ENCODE measurements around the gene RERE.

The RERE gene

DNA sequence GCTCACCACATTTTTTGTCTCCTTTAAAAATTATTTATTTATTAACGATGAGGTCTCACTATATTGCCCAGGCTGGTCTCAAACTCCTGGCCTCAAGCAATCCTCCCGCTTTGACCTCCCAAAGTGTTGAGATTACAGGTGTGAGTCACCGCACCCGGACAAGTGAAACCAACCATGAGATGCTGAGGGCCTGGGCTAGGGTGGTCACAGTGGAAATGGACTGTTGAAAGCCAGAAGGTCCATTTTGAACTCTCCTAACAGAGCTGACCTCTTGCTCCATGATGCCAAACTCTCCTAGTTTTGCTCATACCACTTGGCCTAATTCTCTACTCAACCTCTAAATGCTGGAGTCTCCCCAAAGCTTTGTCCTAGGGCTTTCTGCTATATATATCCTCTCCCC, 390.4 kb downstream of the RERE start:
- DNase-seq (ENCODE audit: low read depth in 2 of 2), result no peak

DNA sequence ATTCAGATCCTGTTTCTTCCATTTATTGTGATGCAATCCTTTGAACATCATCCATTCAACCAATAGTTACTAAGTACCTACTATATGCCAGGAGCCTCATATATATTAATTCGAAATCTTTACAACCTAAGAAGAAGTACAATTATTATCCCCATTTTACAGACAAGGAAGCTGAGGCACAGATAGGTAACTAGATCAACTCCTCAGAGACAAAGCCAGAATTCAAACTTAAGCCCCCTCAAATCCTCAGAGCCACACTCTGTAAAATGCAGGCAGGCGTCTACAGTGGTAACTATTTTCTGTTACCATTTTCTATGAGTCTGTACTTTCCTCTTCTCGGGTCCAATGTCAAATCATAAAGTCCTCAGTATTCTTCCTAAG, 391.7 kb downstream of the RERE start:
- DNase-seq (ENCODE audit: low read depth in 2 of 2), result no peak

DNA sequence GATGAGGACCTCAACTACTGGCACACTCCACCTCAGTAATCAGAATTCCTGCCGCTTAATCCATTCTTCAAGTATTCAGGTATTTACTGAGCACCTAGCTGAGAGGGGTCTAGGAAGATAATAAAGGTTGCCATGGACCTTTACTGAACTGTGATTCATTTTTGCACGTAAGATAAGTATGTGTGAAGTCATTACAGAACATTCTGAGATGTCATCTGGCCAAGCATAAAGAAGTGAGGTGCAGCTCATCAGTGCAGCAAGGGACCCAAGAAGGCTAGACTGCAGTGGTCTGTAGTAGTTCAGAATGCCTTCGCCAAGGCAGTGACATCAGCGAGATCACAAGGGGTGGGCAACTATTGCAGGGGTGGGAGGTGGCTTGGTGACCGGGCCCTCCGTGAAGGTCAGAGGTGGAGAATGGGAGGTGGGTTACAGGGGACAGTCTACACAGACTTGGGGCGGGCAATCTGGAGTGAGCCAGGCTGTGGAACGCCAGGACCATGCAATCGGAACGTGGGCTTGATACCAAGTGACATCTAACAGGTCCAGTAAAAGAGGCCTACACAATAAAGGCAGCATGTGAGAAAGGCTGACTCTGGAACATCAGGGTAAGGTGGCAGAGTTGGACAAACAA, 392.2 kb downstream of the RERE start:
- no peak for DNase-seq (ENCODE audit: low read depth in 2 of 2)

DNA sequence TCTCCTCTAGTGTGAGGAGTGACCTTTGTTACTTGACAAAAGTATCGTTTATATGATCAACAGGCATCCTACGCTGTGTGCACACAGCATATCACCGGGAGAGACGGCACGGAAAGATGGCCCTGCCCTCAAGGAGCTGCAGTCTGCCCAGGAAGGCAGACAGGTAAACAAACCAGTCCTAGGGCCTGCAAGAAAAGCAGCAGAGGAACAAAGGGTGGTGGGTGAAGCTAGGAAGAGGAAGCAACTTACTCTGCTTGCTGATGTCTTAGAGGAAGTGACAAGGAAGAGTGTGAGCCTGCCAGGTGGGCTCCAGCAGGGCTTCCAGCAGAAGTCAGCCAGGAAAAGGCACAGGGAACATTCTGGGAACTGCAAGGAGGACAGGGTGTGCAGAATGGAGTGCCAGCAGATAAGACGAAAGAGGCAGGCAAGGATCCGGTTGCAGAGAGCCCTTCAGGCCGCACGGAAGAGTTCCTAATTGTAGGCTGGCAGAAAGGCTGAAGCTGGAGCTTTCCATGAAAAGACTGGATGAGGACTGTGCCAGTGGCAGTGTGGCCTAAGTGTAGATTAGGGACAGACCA, 392.8 kb downstream of the RERE start:
- DNase-seq (ENCODE audit: low read depth in 2 of 2), result no peak

DNA sequence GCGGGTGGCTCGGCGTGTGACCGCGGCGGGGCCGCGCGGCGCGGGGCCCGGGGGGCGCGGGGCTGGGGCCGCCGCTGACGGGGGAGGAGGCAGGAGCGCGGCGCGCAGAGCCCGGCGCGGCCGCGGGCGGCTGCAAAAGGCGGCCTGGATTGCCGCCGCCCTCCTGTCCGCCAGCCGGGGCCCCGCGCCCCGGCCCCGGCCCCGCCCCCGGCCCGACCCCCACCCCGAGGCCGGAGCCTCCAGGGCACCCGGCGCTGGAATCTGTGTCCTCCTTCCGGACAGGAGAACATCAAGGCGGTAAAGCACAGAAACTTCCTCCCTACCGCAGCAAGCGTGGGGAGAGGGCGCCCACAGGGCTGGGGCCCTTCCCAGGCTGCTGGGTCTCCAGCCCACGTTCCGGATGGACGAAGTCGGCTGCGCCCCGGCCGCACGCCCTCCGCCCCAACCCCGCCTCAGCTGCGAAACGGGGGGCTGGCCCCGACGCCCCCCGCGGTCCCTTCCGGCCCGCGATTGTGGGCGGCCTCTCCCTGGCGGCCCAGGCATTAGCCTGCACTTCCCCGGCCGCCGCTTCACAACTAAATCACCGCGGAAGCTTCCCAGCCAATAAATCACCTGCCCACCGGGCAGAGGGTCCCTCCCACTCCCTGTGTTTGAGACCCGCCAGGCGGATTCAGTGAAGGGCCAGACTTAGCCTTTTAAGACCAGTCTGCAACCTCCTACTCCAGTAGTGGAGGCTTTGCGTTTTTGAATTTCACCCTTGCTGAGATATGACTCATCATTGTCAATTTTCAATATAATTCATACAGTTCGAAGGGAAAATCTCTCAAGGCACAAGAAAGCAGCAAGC, 393.5 kb downstream of the RERE start:
- peak; percentile 15 to 38 for DNase-seq (ENCODE audit: low read depth in 2 of 2)

DNA sequence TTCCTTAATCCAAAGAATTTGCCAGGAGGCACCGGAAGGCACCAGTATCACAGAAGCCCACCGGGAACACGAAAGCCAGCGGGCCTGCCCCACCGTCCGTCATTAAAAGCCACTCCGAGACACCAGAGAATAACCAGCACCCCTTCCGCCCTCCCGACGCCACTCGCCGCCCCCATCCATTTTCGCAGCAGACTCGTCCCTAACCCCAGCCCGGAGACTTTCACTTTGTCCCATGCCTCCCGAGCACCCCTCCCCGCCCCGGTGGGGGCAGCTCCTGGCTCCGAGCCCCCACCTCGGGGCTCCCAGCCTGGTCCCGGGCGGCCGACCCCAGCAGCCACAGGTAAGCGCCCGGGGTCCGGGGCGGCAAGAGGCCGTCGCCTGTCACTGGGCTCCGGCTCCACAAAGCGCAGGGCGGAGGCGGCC, 394.2 kb downstream of the RERE start:
- peak in 1 of 2 donors; percentile 12 for DNase-seq (ENCODE audit: low read depth in 2 of 2)

DNA sequence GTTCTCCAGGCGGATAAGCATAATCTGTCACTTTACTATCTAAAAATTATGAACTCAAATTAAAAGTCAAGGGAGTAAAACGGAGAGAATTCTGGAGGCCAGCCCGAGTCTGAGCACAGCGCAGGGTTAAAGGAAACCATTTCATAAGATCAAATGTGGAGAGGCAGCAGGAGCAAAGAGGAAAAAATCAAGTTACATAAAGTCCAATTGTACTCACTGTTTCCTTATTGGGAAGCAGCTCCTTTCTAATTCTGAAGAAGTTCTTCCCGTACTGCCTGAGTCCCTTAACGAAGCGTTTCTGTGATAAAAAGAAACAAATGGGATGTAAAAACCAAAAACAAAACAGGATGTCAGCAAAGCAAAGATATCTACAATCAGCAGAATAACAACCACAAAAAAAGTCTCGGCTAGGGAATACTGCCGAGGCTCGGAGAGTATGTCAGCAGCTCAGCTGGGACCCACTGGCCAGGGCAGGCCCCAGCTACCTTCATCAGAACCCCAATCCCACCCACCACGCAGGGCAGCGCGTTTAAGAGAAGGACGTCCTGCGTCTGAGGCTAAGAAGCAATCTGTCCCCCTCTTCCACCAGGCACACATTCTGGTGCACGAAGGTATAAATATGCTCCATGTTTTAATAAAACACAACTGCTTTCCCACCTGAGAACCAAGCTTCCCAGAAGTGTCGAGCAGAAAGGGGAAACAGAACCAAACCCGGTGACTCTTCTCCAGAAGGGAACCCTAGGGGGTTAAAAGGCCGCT, 394.8 kb downstream of the RERE start:
- DNase-seq (ENCODE audit: low read depth in 2 of 2), result no peak

DNA sequence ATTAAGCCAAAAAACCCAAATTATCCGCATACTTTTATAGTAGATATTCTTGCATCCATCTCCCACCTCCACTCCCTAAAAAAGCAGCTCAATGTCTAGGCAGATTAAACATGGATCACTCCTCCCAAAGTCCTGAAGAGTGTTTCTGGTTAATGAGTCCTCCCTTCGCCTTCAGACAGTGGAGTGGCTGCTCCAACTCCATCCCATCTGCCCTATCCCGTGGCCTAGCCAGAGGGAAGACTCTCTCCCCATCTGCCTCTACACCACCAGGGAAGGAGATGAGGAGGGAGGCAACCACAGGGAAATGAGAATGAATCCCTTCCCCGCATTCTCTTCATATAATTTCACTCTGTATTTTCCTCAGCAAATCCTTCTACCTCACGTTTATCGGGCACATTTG, 395.7 kb downstream of the RERE start:
- DNase-seq (ENCODE audit: low read depth in 2 of 2), result no peak

DNA sequence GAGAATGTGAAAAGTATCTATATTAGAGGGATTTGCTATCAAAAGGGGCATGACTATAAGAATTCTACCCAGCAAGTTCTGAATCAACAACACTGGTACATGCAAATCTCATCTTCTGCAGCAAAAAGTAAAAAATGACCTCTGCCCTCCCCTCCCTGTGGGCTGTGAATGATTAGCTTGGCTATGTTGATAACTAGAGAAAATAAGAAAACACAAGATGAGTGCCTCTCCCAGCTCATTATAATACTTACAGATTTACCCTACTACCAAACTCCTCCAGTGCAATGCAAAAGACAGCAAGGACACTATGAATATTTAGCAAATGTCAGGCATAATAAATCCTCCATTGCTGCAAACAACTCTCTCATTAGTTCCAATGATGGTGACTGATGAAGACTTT, 397.1 kb downstream of the RERE start:
- no peak for DNase-seq (ENCODE audit: low read depth in 2 of 2)

DNA sequence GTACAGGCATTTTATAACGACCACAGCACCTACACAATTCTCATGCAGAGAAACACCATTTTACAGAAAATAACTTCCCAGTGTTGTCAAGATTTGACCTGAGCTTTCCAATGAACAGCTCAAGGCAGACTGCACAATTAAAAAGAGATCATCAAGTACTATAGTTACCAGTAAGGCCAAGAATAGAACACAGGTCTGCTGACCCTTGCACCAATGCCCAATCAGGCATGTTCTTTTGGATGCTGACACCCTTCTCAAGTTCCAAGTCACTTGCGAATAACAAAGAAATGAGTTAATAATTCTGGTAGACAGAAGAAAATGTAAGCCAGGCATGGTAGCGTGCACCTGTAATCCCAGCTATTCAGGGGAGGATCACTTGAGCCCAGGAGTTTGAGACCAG, 397.6 kb downstream of the RERE start:
- DNase-seq (ENCODE audit: low read depth in 2 of 2), result no peak

DNA sequence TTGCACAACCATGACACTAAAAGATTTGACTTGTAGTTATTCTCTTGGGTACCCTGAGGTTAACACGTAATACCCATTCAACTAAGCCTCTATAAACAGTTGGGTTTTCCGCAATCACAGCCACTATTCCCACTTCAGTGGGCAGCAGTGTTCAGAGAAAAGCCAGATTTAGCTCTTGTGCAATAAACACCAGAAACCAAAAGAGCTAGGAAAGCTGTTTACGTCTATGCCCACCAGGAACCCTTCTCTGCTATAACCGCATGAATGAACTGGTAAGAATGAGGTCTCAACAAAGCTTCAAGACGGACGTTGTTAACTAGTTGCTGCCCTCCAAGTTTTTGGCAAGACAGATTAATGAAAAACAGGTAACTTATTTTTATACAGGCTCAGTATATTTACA, 398.3 kb downstream of the RERE start:
- DNase-seq (ENCODE audit: low read depth in 2 of 2), result no peak

DNA sequence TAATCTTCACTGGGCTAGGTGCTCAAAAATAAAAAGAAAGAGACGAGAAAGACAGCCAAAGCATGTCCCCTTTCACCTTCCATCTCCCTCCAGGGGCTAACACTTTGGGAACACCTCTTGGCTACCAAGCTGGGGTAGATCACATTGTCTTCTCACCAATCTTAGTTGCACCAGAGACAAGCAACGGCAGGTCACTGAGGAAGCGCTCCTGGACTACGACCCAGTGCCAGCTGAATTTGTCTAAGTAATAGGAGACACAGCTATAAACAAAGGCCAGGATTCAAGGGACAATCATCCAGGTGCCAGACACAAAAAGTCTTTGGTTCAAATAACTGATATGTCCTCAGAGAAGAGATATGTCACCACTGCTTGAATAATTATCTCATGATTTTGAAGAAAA, 399.1 kb downstream of the RERE start:
- no peak for DNase-seq (ENCODE audit: low read depth in 2 of 2)

DNA sequence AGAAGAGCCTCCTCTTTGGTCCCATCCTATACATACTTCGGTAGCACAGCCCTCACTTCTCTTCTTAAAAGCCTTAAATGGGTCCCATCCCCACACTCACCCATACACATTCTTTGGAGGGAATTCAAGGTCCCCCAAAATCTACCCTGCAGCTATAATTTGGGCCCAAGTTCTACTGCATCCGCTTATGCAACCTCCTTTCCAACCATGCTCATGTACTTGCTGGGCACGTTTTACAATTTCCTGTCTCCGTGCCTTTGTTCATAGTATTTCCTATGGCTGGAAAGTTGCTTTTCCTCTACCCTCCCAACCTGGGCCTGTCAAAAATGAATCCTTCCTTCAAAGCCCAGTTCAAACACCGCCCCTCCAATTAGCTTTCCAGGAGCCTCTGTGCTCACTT, 399.8 kb downstream of the RERE start:
- no peak for DNase-seq (ENCODE audit: low read depth in 2 of 2)

DNA sequence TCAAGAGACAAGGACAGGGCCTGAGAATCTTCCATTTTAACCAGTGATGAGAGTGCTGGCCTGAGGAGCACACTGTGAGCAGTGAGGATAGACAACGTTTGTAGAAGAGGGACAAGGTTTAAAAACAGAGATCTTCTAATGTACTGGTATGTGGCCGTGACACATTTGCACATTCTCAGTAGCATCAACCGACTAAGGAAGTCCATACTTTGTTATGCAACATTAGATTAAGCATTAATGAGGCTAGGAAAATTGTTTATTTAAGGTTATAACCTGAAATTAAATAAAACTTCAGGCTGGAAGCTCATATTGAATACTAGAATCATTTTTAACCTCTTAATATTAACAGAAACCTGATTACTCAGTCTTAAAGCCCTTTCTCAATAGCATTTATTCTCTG, 400.6 kb downstream of the RERE start:
- no peak for DNase-seq (ENCODE audit: low read depth in 2 of 2)

DNA sequence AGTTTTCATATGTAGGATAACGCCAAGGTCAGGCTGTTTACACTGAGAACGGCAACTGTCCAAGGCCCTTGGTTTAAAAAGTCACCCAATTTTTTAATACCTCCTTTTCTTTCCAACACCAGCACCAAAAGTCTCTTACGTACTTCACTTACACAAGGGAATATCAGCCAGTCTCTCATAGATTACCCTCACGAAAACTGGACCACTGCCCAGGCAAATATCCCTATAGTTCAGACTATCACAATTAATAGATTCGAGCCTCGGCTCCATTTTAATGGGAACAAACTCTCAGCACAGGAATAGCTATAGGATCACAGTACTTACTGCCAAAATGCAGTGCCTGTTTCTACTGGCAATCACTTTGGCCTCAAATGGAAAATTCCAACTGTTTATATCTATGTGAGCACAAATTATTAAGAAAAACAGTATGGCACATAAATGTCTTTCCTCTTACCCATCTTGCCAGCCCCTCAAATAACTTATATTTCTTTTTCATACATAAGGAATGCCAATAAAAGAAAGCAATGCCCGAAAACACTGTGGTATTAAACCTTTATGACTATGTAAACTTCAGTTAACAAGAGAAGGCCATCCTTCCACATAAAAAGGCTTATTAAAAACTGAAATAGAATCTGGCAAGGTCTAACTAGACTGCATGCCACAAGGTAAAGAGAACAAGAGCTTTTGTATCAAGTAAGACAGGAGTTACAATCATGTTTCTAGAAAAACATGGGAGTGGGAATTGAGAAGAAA, 401.7 kb downstream of the RERE start:
- no peak for DNase-seq (ENCODE audit: low read depth in 2 of 2)

DNA sequence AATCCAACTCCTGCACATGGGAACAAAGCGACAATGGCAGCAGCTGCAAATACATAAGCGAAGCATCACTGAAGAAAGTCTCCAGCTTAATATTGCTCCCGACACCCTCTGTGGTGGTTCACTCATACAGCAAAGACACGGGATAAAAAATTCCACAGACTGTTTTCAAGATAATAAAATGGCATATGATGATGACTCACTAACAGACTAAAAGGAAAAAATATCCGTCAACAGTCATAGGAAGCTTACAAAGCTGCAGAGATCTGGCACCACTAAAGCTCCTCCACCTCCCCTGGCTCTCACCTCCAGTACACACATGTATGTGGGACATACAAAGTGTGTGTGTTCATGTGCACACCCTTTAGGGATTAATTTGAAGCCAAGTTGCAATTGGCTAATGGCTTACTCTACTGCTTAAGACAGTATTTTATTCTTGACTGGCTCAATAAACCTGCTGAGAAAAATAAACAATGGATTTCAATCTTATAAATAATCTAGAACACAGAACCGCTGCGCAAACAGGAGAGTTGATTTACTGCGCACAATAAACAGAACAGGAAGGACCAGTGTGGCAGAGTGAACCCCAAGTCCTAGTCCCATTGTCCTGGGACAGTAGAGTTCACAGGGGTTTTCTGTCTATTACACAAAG, 405.1 kb downstream of the RERE start:
- no peak for DNase-seq (ENCODE audit: low read depth in 2 of 2)

DNA sequence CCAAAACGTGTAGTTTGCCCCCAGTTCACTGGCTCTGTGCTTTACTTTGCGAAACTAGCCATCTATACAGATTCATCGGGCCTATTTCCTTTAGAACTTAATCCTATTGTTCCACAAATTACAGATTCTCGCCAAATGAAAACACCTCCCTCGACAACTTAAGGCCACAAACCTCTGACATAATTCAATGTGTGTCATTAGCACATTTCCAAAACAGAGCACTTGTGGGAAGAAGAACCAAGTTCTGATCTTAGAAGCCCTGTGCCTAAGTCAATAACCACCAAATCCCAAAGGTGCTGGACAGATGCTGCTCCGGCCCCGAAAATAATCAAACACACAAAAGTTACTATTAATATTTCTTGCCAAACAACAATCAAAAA, 405.6 kb downstream of the RERE start:
- DNase-seq (ENCODE audit: low read depth in 2 of 2), result no peak

DNA sequence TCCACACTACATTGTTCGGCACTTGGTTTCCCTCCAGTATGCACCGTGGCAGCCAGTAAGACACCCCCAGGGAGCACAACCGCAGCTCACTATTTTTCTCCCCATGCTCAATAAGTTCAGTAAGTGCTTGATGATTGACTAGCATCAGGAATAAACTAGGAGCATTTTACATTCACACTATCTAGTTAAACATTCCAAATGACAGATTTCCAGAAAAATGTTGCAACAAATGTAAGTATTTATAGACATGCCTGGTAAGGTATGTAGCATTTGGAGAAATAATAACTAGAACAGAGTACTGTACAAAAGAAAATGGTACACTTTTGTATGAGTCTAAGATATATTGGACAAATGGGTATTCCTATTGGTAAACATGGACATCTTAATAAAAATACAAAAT, 406.6 kb downstream of the RERE start:
- DNase-seq (ENCODE audit: low read depth in 2 of 2), result no peak

DNA sequence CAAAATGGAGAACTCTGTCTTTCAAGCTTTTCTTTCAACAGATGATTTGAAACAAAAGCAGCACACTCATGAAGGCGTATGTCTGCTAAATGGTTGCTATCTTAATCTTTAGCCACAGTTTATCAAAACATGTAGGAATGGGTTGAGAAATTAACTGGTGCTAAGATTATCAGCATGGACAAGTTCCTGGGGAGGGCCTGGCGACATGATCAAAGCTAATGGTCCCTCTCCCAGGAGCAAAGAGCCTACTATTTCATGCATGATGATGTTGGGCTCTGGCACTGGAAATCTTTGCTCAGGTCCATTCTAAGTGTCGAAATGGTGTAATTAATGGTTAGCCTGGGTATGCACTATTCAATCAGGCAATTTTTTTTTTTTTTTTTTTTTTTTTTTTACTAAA, 407.8 kb downstream of the RERE start:
- DNase-seq (ENCODE audit: low read depth in 2 of 2), result no peak

DNA sequence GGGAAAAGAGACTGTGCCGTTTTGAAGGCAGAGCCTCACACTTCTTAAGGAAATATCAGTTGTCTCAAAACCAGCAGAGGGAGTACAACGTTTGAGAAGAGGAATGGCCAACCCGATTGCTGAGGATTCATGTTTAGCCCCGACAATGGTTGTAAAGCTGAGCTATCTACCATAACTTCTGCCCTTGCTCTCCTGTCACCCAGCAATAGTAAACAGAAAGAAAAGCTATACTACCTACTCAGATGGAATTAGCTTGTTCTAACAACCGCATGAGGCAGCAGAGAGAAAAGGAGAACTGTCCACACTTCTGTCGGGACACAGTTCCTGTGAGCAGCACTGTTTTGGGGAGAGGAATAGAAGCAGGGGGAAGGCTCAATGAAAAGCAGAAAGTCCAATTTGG, 408.3 kb downstream of the RERE start:
- no peak for DNase-seq (ENCODE audit: low read depth in 2 of 2)

DNA sequence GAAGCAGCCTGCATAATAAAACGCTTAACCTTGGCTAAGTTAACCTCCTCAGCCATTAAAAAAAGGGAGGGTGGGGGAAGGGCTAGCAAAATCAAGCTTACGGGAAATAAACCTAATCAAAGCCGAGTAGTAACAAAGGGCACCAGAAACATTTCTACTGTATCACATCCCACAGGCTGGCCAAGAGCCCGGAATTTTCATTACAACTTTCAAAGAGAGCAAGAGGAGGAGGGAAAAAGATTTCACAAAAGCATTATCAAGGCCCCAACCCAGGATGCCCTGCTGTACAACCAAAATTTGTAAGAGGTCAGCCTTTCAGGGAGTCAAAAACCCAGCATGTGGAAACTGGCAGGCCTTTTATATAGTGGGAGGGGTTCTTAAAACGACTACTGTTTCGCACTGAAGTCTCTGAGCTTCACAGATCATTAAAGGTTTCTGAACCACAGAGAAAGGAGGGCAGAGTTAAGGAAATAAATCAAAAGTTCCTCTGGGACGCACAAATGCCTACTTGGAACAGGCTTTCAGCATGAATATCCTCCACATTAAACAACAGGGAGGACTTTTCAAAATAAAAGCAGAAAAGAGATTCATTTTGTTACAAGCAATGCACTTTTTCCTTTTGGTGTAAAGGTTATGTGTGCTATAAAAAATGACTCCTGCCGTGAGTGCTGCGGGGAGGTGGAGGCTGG, 409.1 kb downstream of the RERE start:
- no peak for DNase-seq (ENCODE audit: low read depth in 2 of 2)
